Motor neuron (in vitro differentiated cells): ENCODE data around the gene PDGFD. TPM values are rescaled to one million over a fixed set of nuclear protein-coding genes. Genes with fewer than 3 reads are reported as not detected.
A peak's percentile ranks its signal among the peaks of the same experiment; 100 is the strongest.

Experiments
- ATAC-seq, 8 experiments: fragments of 200-7000 bp; cut with Tn5 transposase; replicated peaks in 6 of 8; 2 replicates each; pipeline ENCODE4 v1.8.0; 2021; ENCODE audit warnings: mild to moderate bottlenecking in 8 of 8, moderate library complexity in 8 of 8
- H3K27ac ChIP-seq, 2 donors: fragments of 250-450 bp; sonication (Bioruptor Pico); 2 replicates each; pipeline ENCODE4 v1.9.0; 2021; ENCODE audit warnings: antibody characterized with exemption in 2 of 2, mild to moderate bottlenecking in 2 of 2, moderate library complexity in 1 of 2
- H3K4me1 ChIP-seq, 2 donors: fragments of 250-450 bp; sonication (Bioruptor Pico); replicated peaks in 1 of 2; 2 replicates each; pipeline ENCODE4 v1.6.1; 2021; ENCODE audit warnings: antibody characterized with exemption in 2 of 2, mild to moderate bottlenecking in 2 of 2, moderate library complexity in 1 of 2
- H3K4me3 ChIP-seq, 5 donors: fragments of 250-450 bp; sonication (Bioruptor Pico); 2 replicates each; pipeline ENCODE4 v1.9.0; 2021; ENCODE audit warnings: antibody characterized with exemption in 5 of 5, mild to moderate bottlenecking in 5 of 5, moderate library complexity in 4 of 5
- WGBS, 10 experiments: fragments of 450-650 bp; shearing (Covaris generic); methylation state at CpG; one replicate each; pipeline ENCODE4 v1.0.0; 2022; 5-methylcytosine and 5-hydroxymethylcytosine counted together
- in situ Hi-C, 9 experiments: fragments of 400-800 bp; cut with MboI; loops; one replicate each; pipeline ENCODE4 v1.15.0; 2021; ENCODE audit warnings: low sequenced_read_pairs in 9 of 9, low pct_unique_long_range_greater_than_20kb in 2 of 9; ENCODE audit not compliant: unreplicated experiment in 9 of 9
- total RNA-seq, 8 experiments: library from RNA; unstranded; fragments of 300-600 nt; gene quantifications; 2 replicates each; pipeline versions ENCODE4 v1.2.3 to v1.2.4, GENCODE V29; 2022

Gene PDGFD
- total RNA-seq, 8 experiments from 2014 or later: 0.43 to 23.1 (median 3.0) TPM

- no peaks in the 10 kb centered on the region for H3K4me1 ChIP-seq
- WGBS, 10 experiments: 43 to 100% (median 89%) methylated on average over 1 of the region's 1 CpG; no CpG with 5 or more reads in 2 of the 10 experiments
- no peak overlapping the region for H3K27ac ChIP-seq
- ATAC-seq: no peak
- H3K4me3 ChIP-seq: no peak overlapping the region
- in situ Hi-C loops: no loop called here
Observed at GRCh38 chr11:104033561-104033960, 130.4 kb downstream of the PDGFD start.

- in situ Hi-C loops: no loop called here
- no peak overlapping the region for H3K27ac ChIP-seq
- no peak overlapping the region for H3K4me3 ChIP-seq
- ATAC-seq: peak in 4 of 8 experiments; percentile 30 to 52 (median 32)
- no peaks in the 10 kb centered on the region for H3K4me1 ChIP-seq
Observed at GRCh38 chr11:104033134-104033533, 130.8 kb downstream of the PDGFD start.

- in situ Hi-C loops: no loop called here
- WGBS, 10 experiments: 13 to 95% (median 64%) methylated on average over 2 to 3 of the region's 3 CpGs
- Histone ChIP-seq H3K4me1 (no peaks in the 10 kb centered on the region), H3K27ac (no peak overlapping the region), H3K4me3 (no peak overlapping the region)
- ATAC-seq: peak in 3 of 8 experiments; percentile 45 to 79 (median 58)
Observed at GRCh38 chr11:104028476-104029263, 135.3 kb downstream of the PDGFD start.

GRCh38 chr11:104024572-104024971, 139.4 kb downstream of the PDGFD start:
- 40 to 100% (median 83%) methylated on average over 1 to 2 of the region's 2 CpGs; no CpG with 5 or more reads in 4 of the 10 experiments for WGBS, 10 experiments
- peak in 1 of 8 experiments; percentile 26 for ATAC-seq
- Histone ChIP-seq H3K27ac (no peak overlapping the region), H3K4me3 (no peak overlapping the region), H3K4me1 (no peaks in the 10 kb centered on the region)
- in situ Hi-C loops: no loop called here

GRCh38 chr11:104015649-104016415, 148.1 kb downstream of the PDGFD start:
- in situ Hi-C loops: no loop called here
- H3K4me3 ChIP-seq: no peak overlapping the region

GRCh38 chr11:104011044-104011443, 152.9 kb downstream of the PDGFD start:
- WGBS, 10 experiments: 43 to 100% (median 72%) methylated on average over 1 to 2 of the region's 2 CpGs; no CpG with 5 or more reads in 2 of the 10 experiments
- Histone ChIP-seq H3K27ac (no peak overlapping the region), H3K4me3 (no peak overlapping the region), H3K4me1 (no peaks in the 10 kb centered on the region)
- ATAC-seq: no peak
- in situ Hi-C loops: no loop called here

More at GRCh38 chr11:104015649-104016415, 148.1 kb downstream of the PDGFD start:
- 54 to 100% (median 92%) methylated on average over 1 to 3 of the region's 3 CpGs; no CpG with 5 or more reads in 1 of the 10 experiments for WGBS, 10 experiments
- Histone ChIP-seq H3K27ac (no peak overlapping the region), H3K4me1 (no peaks in the 10 kb centered on the region)
- ATAC-seq: no peak

GRCh38 chr11:104009744-104010143, 154.2 kb downstream of the PDGFD start:
- 57 to 74% (median 71%) methylated on average over 2 to 3 of the region's 3 CpGs; no CpG with 5 or more reads in 3 of the 10 experiments for whole genome bisulfite sequencing, 10 experiments
- H3K4me1 ChIP-seq: no peaks in the 10 kb centered on the region
- in situ Hi-C loops: no loop called here

GRCh38 chr11:104005234-104005855, 158.6 kb downstream of the PDGFD start:
- Histone ChIP-seq H3K4me3 (no peak overlapping the region), H3K27ac (no peak overlapping the region), H3K4me1 (no peaks in the 10 kb centered on the region)
- WGBS, 10 experiments: 17 to 100% (median 84%) methylated on average over 1 to 2 of the region's 2 CpGs
- peak in 1 of 8 experiments; percentile 19 for ATAC-seq
- in situ Hi-C loops: no loop called here

More at GRCh38 chr11:104009744-104010143, 154.2 kb downstream of the PDGFD start:
- Histone ChIP-seq H3K27ac (no peak overlapping the region), H3K4me3 (no peak overlapping the region)
- no peak for ATAC-seq

GRCh38 chr11:104003491-104003890, 160.5 kb downstream of the PDGFD start:
- in situ Hi-C loops: no loop called here
- no peak overlapping the region for H3K4me3 ChIP-seq
- H3K4me1 ChIP-seq: peaks cover 0 to 7% of the 10 kb centered on the region in 2 donors
- H3K27ac ChIP-seq: no peak overlapping the region
- no peak for ATAC-seq

GRCh38 chr11:104001561-104002056, 162.3 kb downstream of the PDGFD start:
- Histone ChIP-seq H3K4me3 (no peak overlapping the region), H3K27ac (no peak overlapping the region), H3K4me1 (peaks cover 0 to 9% of the 10 kb centered on the region in 2 donors)
- in situ Hi-C loops: no loop called here
- whole genome bisulfite sequencing, 10 experiments: 0 to 100% (median 89%) methylated on average over 1 to 3 of the region's 3 CpGs; no CpG with 5 or more reads in 1 of the 10 experiments
- ATAC-seq: peak in 2 of 8 experiments; percentile 21 to 67

GRCh38 chr11:104000798-104001197, 163.1 kb downstream of the PDGFD start:
- Histone ChIP-seq H3K27ac (no peak overlapping the region), H3K4me1 (peaks cover 0 to 9% of the 10 kb centered on the region in 2 donors), H3K4me3 (no peak overlapping the region)
- 19 to 92% (median 80%) methylated on average over 1 to 5 of the region's 5 CpGs; no CpG with 5 or more reads in 3 of the 10 experiments for WGBS, 10 experiments
- peak in 1 of 8 experiments; percentile 16 for ATAC-seq
- in situ Hi-C loops: no loop called here

- 56 to 94% (median 81%) methylated on average over 1 to 5 of the region's 5 CpGs for WGBS, 10 experiments
- peak in 5 of 8 experiments; percentile 17 to 77 (median 72) for ATAC-seq
- in situ Hi-C loops: no loop called here
- Histone ChIP-seq H3K4me3 (no peak overlapping the region), H3K27ac (no peak overlapping the region), H3K4me1 (peaks cover 0 to 9% of the 10 kb centered on the region in 2 donors)
Observed at GRCh38 chr11:103998826-103999508, 165.0 kb downstream of the PDGFD start.
